ENCODE data around the gene PRELID3B. TPM values are rescaled to one million over a fixed set of nuclear protein-coding genes. Genes with fewer than 3 reads are reported as not detected.

The PRELID3B gene
- total RNA-seq, 1 donor from 2014 or later = 46.6 TPM

GRCh38 chr20:59050437-59050836, 7.9 kb upstream of the PRELID3B start:
- Histone ChIP-seq H3K9me3 (replicated peaks) (no peaks in the 10 kb centered on the region), H3K4me3 (no peak overlapping the region), H3K27ac (replicated peaks) (no peak overlapping the region), H3K36me3 (no peaks in the 10 kb centered on the region), H3K27me3 (ENCODE audit: low read depth) (peaks cover 17% of the 10 kb centered on the region), H3K4me1 (no peaks in the 10 kb centered on the region)
- DNase-seq = no peak
- intact Hi-C loops (cut with micrococcal nuclease) = no loop called here
- TF ChIP-seq, protein P1, sequence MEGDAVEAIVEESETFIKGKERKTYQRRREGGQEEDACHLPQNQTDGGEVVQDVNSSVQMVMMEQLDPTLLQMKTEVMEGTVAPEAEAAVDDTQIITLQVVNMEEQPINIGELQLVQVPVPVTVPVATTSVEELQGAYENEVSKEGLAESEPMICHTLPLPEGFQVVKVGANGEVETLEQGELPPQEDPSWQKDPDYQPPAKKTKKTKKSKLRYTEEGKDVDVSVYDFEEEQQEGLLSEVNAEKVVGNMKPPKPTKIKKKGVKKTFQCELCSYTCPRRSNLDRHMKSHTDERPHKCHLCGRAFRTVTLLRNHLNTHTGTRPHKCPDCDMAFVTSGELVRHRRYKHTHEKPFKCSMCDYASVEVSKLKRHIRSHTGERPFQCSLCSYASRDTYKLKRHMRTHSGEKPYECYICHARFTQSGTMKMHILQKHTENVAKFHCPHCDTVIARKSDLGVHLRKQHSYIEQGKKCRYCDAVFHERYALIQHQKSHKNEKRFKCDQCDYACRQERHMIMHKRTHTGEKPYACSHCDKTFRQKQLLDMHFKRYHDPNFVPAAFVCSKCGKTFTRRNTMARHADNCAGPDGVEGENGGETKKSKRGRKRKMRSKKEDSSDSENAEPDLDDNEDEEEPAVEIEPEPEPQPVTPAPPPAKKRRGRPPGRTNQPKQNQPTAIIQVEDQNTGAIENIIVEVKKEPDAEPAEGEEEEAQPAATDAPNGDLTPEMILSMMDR (IDR thresholded peaks at IDR 0.05; ENCODE audit: borderline replicate concordance) = no peak

DNA sequence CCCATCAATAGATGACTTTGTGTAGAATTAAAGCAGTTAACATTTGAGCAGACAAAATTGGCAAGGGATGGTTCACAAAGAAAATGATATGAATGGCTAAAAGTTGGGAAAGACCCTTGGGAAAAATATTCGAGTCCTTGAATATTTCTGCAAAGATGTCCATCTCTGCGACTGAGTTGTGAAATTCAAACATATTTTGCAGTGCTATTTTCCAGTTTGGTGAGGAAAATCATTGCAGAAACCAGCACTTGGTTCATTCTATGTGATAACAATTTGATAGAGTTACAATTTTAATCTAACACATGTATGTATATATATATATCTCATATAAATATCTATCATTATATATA, 6.1 kb upstream of the PRELID3B start:
- no peak for DNase-seq
- Histone ChIP-seq H3K9me3 (replicated peaks) (no peaks in the 10 kb centered on the region), H3K4me1 (no peaks in the 10 kb centered on the region), H3K36me3 (no peaks in the 10 kb centered on the region), H3K27me3 (ENCODE audit: low read depth) (peaks cover 17% of the 10 kb centered on the region), H3K27ac (replicated peaks) (no peak overlapping the region), H3K4me3 (no peak overlapping the region)
- intact Hi-C loops (cut with micrococcal nuclease) = no loop called here
- TF ChIP-seq, protein P1 (IDR thresholded peaks at IDR 0.05; ENCODE audit: borderline replicate concordance) = no peak

DNA sequence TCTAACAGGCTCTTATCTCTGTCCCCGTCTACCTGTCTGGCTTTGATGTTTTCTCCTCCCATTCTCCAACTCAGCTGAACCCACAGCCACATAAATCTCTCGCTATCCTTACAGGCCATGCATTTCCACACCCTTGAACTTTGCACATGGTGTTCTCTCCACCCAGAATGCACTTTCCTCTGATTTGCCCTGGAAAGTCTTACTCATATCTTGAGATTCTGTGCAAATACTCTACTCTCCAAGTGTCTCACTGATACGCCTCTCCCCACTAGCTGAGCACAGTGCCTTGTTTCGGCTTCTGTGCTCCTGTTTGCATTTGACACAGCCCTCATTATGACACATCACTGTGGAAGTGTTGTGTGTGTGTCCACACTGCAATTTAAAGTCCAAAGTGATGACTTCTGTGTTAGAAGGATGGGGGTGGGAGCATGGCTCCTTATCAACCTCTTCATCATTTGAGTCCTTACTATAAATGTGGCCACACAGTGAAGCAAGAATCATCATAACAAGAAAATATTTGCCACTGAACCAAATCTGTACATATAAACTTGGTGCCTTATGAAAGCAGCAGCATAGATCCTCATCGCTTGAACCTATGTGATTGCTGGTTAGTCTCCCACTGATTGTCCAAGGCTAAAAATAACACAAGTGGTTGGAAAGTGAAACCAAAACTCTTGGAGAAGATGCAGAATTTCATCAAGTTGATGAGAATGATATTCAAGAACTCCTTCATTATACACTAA, 5.5 kb upstream of the PRELID3B start:
- intact Hi-C loops (cut with micrococcal nuclease) = no loop called here
- Histone ChIP-seq H3K4me3 (no peak overlapping the region), H3K27ac (replicated peaks) (no peak overlapping the region), H3K36me3 (no peaks in the 10 kb centered on the region), H3K4me1 (peaks cover 5% of the 10 kb centered on the region), H3K27me3 (ENCODE audit: low read depth) (peaks cover 17% of the 10 kb centered on the region), H3K9me3 (replicated peaks) (no peaks in the 10 kb centered on the region)
- TF ChIP-seq, protein P1 (IDR thresholded peaks at IDR 0.05; ENCODE audit: borderline replicate concordance) = no peak
- no peak for DNase-seq

- no peaks in the 10 kb centered on the region for H3K36me3 ChIP-seq
- no peaks in the 10 kb centered on the region for H3K9me3 ChIP-seq (replicated peaks)
- intact Hi-C loops (cut with micrococcal nuclease) = no loop called here
- TF ChIP-seq, protein P1 (IDR thresholded peaks at IDR 0.05; ENCODE audit: borderline replicate concordance) = no peak
- H3K27me3 ChIP-seq (ENCODE audit: low read depth) = peaks cover 14% of the 10 kb centered on the region
- H3K4me1 ChIP-seq = peaks cover 14% of the 10 kb centered on the region
- H3K27ac ChIP-seq (replicated peaks) = no peak overlapping the region
- DNase-seq = no peak
- H3K4me3 ChIP-seq = no peak overlapping the region
These were observed 4.3 kb upstream of the PRELID3B start for GRCh38 chr20:59046862-59047261.

GRCh38 chr20:59044796-59045195, 2.2 kb upstream of the PRELID3B start:
- intact Hi-C loops (cut with micrococcal nuclease) = no loop called here
- DNase-seq = no peak
- Histone ChIP-seq H3K9me3 (replicated peaks) (no peaks in the 10 kb centered on the region), H3K4me3 (no peak overlapping the region), H3K27ac (replicated peaks) (no peak overlapping the region), H3K36me3 (no peaks in the 10 kb centered on the region), H3K4me1 (peaks cover 35% of the 10 kb centered on the region), H3K27me3 (ENCODE audit: low read depth) (no peaks in the 10 kb centered on the region)
- TF ChIP-seq, protein P1 (IDR thresholded peaks at IDR 0.05; ENCODE audit: borderline replicate concordance) = no peak
